ENCODE measurements around the gene CADM2. TPM values are rescaled to one million over a fixed set of nuclear protein-coding genes. Genes with fewer than 3 reads are reported as not detected.
A peak's percentile ranks its signal among the peaks of the same experiment; 100 is the strongest.

Gene CADM2
- total and polyA plus RNA-seq, 2 experiments from 2014 or later = 13.3 to 47.5 TPM

- H3K9me3 Mint-ChIP-seq = no peaks in the 10 kb centered on the region
- H3K4me1 Mint-ChIP-seq = no peaks in the 10 kb centered on the region
- H3K36me3 ChIP-seq (ENCODE audit: insufficient read depth) = no peaks in the 10 kb centered on the region
- H3K27me3 ChIP-seq (ENCODE audit: insufficient read depth) = no peaks in the 10 kb centered on the region
- no peaks in the 10 kb centered on the region for H3K79me2 ChIP-seq (replicated peaks; ENCODE audit: insufficient read depth)
- no peaks in the 10 kb centered on the region for H3K9me2 ChIP-seq (ENCODE audit: insufficient read depth)
- DNase-seq (ENCODE audit: low spot score) (no peak), ATAC-seq (no peak)
- no peaks in the 10 kb centered on the region for H4K20me1 ChIP-seq (replicated peaks; ENCODE audit: insufficient read depth)
- H3K4me2 ChIP-seq = no peak overlapping the region
- no peaks in the 10 kb centered on the region for H3K36me3 Mint-ChIP-seq (ENCODE audit: low read depth)
- no peak overlapping the region for H3K27ac ChIP-seq (ENCODE audit: low read depth)
- H3F3A ChIP-seq (replicated peaks; ENCODE audit: low read depth) = no peaks in the 10 kb centered on the region
- no peak overlapping the region for H3K4me3 Mint-ChIP-seq
- no peak overlapping the region for H3K4me3 ChIP-seq
- no peak overlapping the region for H3K27ac Mint-ChIP-seq
- TF ChIP-seq, protein P1, sequence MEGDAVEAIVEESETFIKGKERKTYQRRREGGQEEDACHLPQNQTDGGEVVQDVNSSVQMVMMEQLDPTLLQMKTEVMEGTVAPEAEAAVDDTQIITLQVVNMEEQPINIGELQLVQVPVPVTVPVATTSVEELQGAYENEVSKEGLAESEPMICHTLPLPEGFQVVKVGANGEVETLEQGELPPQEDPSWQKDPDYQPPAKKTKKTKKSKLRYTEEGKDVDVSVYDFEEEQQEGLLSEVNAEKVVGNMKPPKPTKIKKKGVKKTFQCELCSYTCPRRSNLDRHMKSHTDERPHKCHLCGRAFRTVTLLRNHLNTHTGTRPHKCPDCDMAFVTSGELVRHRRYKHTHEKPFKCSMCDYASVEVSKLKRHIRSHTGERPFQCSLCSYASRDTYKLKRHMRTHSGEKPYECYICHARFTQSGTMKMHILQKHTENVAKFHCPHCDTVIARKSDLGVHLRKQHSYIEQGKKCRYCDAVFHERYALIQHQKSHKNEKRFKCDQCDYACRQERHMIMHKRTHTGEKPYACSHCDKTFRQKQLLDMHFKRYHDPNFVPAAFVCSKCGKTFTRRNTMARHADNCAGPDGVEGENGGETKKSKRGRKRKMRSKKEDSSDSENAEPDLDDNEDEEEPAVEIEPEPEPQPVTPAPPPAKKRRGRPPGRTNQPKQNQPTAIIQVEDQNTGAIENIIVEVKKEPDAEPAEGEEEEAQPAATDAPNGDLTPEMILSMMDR (conservative IDR thresholded peaks at IDR 0.05; ENCODE audit: low read depth in 2 of 2) = peak in 1 of 2 experiments; percentile 25; a peak in 2 of 4 replicates
- TF ChIP-seq EZH2 (IDR thresholded peaks at IDR 0.05; ENCODE audit: low read depth, unreplicated experiment) (no peak), NANOG (IDR thresholded peaks at IDR 0.05; ENCODE audit: borderline replicate concordance) (no peak), REST (IDR thresholded peaks at IDR 0.05; ENCODE audit: unreplicated experiment) (no peak)
- H3K27me3 Mint-ChIP-seq (ENCODE audit: insufficient read depth, low read depth, poor library complexity) = no peaks in the 10 kb centered on the region
- no peaks in the 10 kb centered on the region for H3K4me1 ChIP-seq (ENCODE audit: insufficient read depth)
- no peak overlapping the region for H2AFZ ChIP-seq
These were observed 234.8 kb downstream of the CADM2 start for GRCh38 chr3:85193565-85193964.

- no peak for ATAC-seq
- Mint-ChIP-seq H3K36me3 (ENCODE audit: low read depth) (peaks cover 4% of the 10 kb centered on the region; the same call in 1 of the 3 replicates), H3K9me3 (no peaks in the 10 kb centered on the region)
- TF ChIP-seq ZNF462 (CRISPR knock-in tag; IDR thresholded peaks at IDR 0.05) (no peak), ZNF331 (CRISPR knock-in tag; IDR thresholded peaks at IDR 0.05; ENCODE audit: low read depth) (no peak), CREB1 (CRISPR knock-in tag; IDR thresholded peaks at IDR 0.05; ENCODE audit: low read depth) (no peak), EZH2 (IDR thresholded peaks at IDR 0.05; ENCODE audit: low read depth, unreplicated experiment) (no peak), ZNF114 (CRISPR knock-in tag; IDR thresholded peaks at IDR 0.05) (no peak), NANOG (IDR thresholded peaks at IDR 0.05; ENCODE audit: borderline replicate concordance) (no peak), STAT1 (IDR thresholded peaks at IDR 0.05; ENCODE audit: unreplicated experiment) (no peak), JUNB (IDR thresholded peaks at IDR 0.05; ENCODE audit: unreplicated experiment) (no peak), EZH2phosphoT487 (IDR thresholded peaks at IDR 0.05; ENCODE audit: unreplicated experiment) (no peak)
These were observed 249.9 kb downstream of the CADM2 start for GRCh38 chr3:85208650-85209049.

More at GRCh38 chr3:85208650-85209049, 249.9 kb downstream of the CADM2 start:
- H3K36me3 ChIP-seq (ENCODE audit: insufficient read depth) = no peaks in the 10 kb centered on the region
- no peaks in the 10 kb centered on the region for H4K20me1 ChIP-seq (replicated peaks; ENCODE audit: insufficient read depth)
- no peaks in the 10 kb centered on the region for H3K27me3 Mint-ChIP-seq (ENCODE audit: insufficient read depth, low read depth, poor library complexity)
- no peak overlapping the region for H3K4me3 ChIP-seq
- DNase-seq (ENCODE audit: low spot score) = no peak
- H3K4me1 Mint-ChIP-seq = peaks cover 3% of the 10 kb centered on the region; the same call in 1 of the 3 replicates
- H3K27ac Mint-ChIP-seq = no peak overlapping the region
- H3F3A ChIP-seq (replicated peaks; ENCODE audit: low read depth) = no peaks in the 10 kb centered on the region
- H3K4me1 ChIP-seq (ENCODE audit: insufficient read depth) = no peaks in the 10 kb centered on the region
- H3K4me3 Mint-ChIP-seq = no peak overlapping the region
- H3K79me2 ChIP-seq (replicated peaks; ENCODE audit: insufficient read depth) = no peaks in the 10 kb centered on the region
- H2AFZ ChIP-seq = no peak overlapping the region
- H3K9me2 ChIP-seq (ENCODE audit: insufficient read depth) = no peaks in the 10 kb centered on the region
- no peak overlapping the region for H3K4me2 ChIP-seq
- no peaks in the 10 kb centered on the region for H3K27me3 ChIP-seq (ENCODE audit: insufficient read depth)
- no peak overlapping the region for H3K27ac ChIP-seq (ENCODE audit: low read depth)
